GM18499 (cell line): ENCODE data around the gene PCBP3.
"Not testable (repeated sequence)": the region's sequence is repeated elsewhere in the genome, so short reads cannot be mapped to it uniquely, and the experiment has no call there.

ENCODE experiments used
- ATAC-seq: cut with Tn5 transposase; IDR thresholded peaks from one replicate; pipeline ENCODE4 v1.9.1; 2021; ENCODE audit warnings: moderate number of reproducible peaks; ENCODE audit not compliant: insufficient read depth, unreplicated experiment

The PCBP3 gene

DNA sequence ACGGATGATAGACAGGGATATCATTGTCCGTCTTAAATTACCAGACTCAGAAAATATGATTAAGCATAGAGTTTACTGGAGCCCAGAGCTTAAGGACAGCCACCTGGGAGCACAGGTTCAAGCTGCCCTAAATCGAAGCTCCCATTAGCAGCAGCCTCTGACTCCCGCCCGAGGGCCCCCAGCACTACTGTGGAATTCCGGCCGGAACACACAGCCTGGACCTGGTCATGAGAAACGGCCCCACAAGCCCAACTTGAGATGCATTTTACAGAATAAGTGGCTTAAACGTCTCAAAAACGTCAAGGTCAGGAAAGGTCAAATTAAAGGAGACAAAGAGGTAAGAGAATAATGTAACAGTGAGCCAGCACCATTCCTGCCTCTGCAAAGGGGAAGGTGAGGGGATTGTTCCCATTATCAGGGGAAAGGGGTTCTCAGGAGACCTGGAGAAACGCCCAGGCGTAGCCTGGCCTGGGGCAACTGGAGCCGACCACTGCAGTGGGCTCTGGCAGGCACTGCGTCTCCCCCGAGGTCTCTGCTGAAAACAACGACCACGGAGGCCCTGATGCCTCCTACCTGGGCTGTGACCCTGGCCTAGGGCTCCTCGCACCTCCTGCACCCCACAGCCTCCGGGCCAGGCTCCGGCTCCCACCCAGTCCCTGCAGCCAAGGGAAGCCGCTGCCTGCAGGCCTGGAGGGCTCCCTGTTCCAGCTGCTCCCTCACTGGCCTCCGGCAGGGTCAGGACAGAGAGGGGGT is 326.6 kb downstream of the PCBP3 start:
- no peak for ATAC-seq

DNA sequence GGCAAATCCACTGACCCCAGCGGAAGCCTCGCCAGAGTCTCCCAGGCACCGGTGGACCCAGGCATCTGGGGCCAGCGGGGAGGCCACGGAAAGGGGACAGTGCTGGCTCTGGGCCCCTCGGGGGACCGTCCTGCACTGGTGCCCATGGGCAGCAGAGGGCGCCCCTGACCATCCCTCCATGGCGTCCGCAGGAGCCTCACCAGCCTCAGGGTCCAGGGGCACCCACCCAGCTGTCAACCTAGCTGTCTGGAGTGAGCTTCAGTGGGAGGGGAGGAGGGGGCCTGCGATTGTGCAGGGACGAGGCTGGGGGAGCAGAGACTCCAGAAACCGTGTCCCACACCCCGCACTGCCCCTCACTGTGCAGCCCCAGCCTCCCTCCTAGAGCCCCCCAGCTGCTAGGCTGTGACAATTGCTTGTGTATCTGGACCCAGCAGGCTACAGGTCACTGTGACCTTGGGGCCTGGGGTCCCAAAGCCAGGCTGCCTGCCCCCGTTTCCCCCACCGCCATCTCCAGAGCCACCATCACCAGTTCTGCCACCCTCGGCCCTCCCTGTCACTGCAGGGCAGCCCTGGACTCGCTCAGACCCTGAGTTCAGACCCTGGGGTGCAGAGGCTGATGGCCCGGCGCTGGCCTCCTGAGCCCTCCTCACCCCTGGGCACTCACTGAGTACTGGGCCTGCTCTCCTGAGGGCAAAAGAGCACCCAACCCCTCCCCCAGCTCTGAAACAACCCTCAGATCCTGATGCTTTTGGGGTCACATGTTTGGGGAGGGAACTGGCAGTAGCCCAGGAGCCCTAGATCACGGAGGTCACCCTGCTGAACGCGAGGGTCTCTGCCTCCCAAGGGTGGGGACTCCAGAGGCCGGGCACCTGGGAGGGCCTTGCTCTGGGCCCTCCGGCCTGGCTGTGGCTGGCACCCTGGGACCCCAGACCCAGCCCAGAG is 327.4 kb downstream of the PCBP3 start:
- ATAC-seq: no peak

DNA sequence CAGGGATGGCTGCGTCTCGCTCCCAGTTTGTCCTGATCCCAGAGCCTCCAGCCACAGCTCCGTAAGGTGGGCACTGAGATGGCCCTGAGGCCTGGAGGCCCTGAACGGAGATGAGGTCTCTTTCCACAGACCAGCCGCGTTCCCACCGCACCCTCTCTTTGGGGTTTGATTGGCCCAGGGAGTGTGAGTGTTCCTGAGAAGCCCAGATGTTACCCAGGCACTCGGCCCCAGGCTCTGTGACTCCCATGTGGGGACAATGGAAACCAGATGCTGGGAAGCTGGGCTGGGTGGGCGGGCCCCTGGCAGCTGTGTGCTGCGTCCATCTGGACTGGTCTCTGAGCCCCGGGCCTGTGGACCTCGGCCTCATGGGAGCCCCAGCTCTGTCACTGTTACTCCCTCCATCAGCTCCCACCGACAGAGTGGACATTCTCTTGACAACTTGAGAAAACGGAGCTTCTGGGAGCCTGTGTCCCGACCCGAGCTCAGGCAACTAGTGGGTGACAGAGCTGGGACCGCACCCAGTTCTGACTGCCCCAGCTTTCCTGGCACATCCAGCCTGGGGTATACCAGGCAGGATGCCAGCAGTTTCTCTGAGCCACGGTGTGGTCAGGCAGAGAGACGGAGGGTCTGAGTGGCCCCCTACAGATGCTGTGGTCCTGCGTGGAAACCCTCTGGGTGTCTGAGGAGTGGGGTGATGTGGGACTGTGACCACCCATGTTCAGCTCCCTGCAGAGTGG is 328.3 kb downstream of the PCBP3 start:
- no peak for ATAC-seq

DNA sequence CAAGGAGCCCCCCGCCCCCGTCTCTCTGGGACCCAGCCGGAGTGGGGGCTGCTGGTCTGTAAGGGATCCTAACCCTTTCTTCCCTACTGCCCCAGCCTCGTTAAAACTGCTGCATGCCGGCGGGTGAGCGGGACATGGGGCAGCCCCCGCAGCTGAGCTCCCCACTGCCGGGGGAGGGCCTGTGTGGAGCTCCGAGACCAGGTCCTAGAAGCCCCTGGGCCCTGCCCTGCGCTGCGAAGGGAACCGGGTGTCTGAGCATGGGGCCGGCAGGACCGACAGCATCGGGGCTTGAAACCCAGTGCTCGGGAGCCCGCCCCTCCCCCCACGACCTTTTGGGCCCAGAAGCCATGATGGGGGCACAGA is 328.8 kb downstream of the PCBP3 start:
- ATAC-seq: no peak

DNA sequence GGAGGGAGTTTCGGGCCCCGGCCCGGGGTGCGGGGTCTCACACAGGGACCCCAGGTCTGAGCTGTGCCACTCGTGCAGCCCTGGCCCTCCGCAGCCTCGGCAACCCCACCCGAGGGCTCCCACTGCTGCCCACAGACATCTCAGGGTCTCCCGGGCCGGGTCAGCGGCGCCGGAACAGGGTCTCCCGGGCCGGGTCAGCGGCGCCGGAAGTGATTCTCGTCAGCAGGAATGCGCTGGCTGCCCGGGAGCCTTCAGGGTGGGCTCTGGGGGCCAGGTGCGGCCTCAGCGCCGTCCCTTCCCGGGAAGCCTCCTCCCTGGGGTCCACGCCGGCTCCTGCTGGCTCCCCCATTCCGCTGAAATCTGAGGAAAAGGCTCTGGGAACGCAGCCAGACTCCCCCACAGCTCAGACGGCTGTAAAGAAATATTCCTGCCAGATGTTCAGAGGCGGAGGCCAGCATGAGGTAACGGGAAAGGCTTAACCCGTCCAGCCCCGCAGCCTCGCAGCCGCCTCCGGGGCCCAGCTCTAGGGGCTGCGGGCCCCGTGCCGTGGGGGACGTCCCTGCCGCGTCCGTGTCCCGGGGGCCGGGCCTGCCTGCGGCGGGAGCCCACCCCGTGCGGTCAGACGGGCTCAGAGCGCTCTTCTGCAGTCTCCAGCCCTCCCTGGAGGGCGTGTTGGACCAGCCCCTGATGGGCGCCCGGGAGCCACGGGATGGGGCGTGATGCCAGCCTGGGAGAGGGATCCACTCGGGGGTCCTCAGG is 329.4 kb downstream of the PCBP3 start:
- ATAC-seq: no peak

DNA sequence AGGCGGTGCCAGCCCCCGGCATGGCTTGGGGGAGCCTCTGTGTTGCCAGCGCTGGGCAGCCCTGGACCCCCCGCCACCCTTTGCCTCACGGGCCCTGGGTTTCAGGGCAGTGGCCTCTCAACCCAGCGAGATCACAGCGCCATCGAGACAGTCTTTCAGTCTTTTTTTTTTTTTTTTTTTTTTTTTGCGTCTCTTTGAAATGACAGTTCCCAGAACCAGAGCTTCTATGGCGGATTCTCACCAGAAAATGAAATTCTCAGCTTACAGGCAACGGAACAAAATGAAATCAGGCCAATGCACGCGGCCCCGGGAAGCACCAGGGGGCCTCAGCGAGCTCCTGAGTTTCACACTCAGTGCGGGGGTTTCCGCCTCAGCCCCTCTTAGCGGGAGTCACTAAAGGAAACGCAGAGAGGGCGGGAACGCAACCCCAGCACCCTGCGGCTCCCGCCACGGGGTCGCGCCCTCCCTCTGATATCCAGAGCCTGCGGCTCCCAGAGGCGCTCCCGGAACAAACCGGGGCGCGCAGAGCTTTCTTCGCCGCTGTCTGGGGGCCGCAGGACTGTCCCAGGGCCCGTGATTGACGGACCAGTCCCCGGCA is 330.0 kb downstream of the PCBP3 start:
- no peak for ATAC-seq

DNA sequence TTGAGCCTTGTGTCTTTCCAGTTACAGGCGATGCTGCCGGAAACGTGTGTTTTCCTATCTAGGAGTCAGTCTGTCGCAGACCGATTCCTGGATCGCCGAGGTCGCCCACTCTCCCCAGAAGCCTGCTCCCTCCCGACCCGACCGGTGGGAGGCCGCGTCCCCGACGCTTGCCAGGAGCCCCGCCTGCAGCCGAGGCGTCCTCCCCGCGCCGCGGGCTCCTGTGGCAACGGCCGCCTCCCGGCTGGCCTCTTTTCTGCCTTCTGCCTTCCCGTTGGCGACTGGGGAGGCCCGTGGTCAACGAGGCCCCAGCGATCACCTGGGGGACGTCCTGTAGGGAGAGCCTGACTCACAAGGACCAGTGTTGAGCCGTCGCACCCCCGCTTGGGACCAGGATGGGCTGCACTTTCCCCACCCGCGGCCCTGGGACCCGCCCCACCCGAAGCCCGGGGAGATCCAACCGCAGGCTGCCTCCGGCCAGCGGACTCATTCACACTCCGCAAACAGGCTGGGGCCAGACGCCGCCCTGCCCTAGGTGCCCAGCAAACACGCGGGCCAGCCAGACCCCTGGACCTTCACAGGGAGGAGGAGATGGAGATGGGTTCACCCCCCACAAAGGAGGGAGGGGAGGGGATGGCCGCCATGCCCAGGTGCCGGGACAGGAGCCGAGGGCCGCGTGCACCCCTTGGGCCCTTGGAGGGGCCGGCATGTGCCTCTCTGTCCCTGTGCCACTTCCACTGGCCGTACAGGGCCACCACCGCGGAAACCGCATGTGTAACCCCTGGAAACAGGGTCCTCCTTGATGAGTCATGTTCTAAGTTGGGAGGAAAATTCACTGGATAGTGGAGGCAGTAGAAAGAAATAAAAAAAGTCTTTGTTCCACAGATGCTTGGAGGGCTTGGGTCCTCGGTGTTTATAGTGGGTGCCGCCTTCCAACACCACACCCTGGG is 330.8 kb downstream of the PCBP3 start:
- no peak for ATAC-seq

DNA sequence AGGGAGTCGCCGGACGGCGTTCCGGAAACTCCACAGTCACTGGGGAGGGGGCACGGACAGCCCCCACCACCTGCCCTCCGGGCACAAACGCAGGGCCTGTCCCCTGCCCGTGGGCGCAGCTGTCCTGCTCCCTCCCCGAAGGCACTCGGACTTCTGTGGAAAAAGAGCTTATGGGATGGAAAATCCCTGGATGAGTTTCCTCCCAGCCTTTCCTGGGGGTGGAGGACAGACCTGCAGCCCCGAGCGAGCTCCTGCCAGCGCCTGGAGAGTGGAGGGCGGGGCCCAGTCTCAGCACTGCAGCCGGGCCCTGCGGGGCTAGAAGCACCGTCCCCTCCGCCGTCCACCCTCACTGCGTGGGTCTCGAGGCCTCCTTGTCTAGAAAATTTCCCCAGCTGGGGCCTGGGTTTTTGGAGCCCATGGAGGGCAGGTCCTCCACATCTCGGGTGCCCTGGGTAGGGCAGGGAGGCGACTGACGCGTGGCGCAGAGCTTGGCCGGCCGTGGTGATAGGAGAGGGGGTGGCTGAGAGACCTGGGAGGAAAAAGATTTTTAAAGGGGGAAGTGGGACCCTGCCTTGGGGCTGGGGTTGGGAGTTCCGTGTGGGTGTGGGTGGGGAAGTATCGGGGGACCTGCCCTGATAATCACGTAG is 331.6 kb downstream of the PCBP3 start:
- no peak for ATAC-seq

DNA sequence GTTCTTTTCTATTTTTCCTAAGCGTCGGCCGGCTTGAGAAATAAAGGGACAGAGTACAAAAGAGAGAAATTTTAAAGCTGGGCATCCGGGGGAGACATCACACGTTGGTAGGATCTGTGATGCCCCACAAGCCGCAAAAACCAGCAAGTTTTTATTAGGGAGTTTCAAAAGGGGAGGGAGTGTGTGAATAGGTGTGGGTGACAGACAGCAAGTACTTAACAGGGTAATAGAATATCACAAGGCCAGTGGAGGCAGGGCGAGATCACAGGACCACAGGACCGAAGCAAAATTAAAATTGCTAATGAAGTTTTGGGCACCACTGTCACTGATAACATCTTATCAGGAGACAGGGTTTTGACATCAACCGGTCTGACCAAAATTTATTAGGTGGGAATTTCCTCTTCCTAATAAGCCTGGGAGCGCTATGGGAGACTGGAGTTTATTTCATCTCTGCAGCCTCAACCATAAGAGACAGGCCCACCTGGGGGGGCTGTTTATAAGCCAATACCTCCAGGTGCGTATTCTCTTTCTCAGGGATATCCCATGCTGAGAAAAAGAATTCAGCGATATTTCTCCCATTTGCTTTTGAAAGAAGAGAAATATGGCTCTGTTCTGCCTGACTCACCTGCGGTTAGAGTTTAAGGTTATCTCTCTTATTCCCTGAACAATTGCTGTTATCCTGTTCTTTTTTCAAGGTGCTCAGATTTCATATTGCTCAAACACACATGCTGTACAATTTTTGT is 332.3 kb downstream of the PCBP3 start:
- not testable (repeated sequence) for ATAC-seq

DNA sequence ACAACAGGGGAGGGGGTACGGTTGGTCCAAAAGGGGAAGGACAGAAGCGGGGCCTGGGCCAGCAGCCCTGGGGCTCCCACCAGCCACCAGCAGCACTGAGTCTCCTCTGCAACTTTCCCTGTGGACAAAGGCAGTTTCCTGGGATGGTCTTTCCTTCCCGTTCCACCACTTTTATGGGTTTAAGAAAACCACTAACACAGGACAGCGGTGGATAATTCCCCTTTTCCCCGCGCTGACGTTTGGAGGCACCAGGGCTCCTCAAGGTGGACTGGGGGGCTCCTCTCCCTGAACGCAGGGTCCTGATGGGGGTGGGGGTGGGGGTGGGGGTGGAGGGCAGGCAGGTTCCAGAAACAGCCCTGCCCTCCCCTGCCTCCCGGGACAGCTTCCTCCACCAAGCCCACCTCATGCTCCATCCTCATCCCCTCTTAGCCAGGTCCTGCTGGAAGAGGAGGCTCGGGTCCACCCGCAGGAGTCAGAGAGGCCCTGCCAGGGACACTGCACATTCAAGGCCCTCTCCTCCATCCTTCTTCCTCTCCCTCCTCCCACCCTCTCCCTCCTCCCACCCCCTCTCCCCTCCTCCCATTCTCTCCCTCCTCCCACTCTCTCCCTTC is 333.3 kb downstream of the PCBP3 start:
- no peak for ATAC-seq

DNA sequence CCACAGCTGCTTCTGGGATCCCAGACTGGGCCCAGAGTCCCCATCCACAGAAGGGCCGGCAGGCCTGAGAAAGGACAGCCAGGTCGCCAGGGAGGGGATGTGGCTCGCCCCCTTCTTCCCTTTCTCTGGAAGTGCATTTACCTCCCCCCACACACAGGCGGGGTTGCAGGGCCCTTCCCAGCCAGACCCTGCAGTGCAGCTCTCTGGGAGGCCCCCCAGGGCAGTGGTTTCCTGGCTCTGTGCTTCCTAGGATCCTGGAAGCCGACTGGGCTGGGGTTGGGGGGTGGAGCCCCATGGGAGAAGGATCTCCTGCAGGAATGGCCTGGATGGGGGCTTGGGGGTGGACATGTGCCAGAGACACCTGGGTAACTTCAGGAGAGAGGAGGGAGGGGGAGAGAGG is 333.9 kb downstream of the PCBP3 start:
- ATAC-seq: no peak

DNA sequence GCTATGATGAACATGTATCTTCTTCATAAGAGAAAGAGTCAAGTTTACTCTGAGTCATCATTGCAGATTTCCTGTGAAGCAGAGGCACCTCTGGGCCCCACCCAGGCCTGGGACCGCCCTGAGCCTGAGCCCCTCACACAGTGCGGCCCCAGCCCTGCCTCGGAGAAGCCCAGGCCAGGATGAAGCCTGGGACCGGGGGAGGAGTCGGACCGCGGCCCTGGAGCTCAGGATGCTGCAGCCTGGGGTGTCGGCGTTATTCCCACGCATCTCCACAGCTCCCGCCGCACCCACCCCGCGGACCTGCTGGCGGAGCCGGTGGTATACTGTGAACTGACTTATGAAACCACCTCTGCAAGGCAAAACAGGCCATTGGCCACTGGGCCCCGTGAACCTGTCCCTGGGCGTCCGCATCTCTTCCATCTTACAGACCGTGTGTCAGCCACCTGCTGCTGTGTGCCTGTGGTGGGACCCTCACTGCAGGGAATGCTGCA is 335.7 kb downstream of the PCBP3 start:
- ATAC-seq: no peak

DNA sequence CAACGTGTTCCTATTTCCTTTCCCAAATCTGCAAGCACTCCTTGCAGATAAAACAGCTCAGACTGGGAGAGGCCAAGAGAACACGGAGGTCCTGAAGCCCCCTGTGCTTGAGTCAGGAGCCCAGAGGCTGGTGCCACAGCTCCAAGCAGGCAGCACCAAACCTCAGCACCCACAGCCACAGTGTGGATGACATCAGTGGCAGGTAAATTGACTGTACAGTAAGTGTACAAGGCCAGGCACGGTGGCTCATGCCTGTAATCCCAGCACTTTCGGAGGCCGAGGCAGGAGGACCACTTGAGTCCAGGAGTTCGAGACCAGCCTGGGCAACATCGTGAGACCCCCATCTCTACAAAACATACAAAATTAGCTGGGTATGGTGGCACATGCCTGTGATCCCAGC is 336.1 kb downstream of the PCBP3 start:
- ATAC-seq: no peak

DNA sequence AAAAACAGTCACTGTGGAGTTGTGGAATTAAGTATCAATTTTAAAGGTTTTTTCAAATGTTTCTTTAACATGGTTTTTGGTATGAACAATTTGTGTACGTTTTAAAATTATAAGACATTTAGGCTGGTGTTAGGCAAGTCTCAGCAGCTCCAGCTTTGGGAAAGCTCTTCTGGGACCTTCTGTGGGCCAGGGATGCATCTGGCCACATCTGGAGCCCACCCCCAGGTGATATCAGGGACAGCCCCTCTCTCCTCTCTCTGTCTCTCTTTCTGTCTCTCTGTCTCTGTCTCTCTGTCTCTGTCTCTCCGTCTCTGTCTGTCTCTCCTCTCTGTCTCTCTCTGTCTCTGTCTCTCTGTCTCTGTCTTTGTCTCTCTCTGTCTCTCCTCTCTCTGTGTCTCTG is 336.7 kb downstream of the PCBP3 start:
- ATAC-seq: no peak

DNA sequence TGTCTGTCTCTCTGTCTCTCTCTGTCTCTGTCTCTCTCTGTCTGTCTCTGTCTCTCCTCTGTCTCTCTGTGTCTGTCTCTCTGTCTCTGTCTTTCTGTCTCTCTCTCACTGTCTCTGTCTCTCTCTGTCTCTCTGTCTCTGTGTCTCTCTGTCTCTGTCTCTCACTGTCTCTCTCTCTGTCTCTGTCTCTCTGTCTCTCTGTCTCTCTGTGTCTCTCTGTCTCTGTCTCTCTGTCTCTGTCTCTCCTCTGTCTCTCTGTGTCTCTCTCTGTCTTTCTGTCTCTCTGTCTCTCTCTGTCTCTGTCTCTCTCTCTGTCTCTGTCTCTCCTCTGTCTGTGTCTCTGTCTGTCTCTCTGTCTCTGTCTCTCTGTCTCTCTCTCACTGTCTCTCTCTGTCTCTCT is 337.2 kb downstream of the PCBP3 start:
- no peak for ATAC-seq

DNA sequence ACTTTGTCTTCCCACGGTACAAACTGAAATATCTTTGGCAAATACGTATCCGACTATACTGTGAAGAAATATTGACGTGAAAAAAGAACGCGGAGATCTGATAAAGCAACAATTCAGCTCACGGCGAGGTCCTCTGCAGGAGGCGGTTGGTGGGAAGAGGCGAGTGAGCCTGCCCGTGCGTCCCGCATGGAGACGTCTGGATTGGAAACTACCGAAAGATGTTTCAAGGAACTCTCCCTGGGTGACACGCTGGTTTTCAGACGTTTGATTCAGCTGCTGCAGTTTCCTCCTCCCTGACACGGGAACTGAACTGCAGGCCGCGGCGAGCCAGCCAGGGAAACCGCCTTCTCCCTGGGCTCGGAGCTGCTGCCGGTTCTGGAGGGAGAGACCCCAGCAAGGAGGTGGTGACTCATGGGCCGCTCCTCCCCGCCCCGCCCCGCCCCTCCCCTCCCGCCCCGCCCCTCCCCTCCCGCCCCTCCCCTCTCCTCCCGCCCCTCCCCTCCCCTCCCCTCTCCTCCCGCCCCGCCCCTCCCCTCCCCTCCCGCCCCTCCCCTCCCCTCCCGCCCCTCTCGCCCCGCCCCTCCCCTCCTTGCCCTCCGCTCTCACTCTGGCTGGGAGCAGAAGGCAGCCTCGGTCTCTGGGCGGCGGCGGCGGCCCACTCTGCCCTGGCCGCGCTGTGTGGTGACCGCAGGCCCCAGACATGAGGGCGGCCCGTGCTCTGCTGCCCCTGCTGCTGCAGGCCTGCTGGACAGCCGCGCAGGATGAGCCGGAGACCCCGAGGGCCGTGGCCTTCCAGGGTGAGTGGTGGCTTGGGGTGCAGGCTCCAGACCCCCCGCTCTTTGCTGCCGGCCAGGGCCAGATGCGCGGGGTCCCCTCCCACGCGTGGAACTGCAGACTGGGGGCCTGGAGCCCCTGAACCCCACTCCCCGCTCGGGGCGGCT is 337.9 kb downstream of the PCBP3 start, which contains the start of gene COL6A1:
Gene COL6A1, plus strand, starts transcription at position 620 of the 941 bp plus-strand sequence. Its CDS starts 81 bp downstream, at position 701.
- ATAC-seq: no peak
